Lower leg skin (tissue), 3 donors: ENCODE data around the gene ATP13A4.

Source experiments
- POLR2A ChIP-seq, 2 donors: fragments of 450-650 bp; IDR thresholded peaks; one replicate each; pipeline ENCODE4 v1.6.1; 2016 to 2017; ENCODE audit warnings: antibody characterized with exemption in 2 of 2, mild to moderate bottlenecking in 1 of 2, moderate library complexity in 1 of 2
- TF ChIP-seq, protein P1 (sequence below), 3 donors: fragments of 450-650 bp; IDR thresholded peaks; one replicate each; pipeline ENCODE4 v1.5.1; 2016; ENCODE audit warnings: antibody characterized with exemption in 3 of 3, mild to moderate bottlenecking in 3 of 3, moderate library complexity in 2 of 3

DNA sequence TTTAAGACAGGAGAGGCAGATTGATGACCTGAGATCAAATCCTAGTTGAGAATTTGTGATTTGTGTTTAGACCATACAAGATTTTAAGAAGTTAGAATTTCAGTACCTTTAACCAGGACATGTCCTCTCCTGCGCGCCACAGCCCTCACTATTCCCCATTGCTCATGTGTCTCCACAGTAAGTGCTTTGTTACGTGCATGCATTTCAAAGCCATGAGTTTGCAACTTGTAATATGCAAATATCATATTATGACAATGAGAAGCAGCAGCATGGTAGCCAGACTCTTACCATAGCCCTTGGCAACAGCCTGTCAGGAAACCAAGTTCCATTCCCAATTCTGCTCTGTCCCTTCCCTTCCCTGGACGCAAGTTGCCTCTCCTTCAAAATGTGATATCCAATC lies 102.8 kb downstream of the ATP13A4 start:
- TF ChIP-seq, protein P1, sequence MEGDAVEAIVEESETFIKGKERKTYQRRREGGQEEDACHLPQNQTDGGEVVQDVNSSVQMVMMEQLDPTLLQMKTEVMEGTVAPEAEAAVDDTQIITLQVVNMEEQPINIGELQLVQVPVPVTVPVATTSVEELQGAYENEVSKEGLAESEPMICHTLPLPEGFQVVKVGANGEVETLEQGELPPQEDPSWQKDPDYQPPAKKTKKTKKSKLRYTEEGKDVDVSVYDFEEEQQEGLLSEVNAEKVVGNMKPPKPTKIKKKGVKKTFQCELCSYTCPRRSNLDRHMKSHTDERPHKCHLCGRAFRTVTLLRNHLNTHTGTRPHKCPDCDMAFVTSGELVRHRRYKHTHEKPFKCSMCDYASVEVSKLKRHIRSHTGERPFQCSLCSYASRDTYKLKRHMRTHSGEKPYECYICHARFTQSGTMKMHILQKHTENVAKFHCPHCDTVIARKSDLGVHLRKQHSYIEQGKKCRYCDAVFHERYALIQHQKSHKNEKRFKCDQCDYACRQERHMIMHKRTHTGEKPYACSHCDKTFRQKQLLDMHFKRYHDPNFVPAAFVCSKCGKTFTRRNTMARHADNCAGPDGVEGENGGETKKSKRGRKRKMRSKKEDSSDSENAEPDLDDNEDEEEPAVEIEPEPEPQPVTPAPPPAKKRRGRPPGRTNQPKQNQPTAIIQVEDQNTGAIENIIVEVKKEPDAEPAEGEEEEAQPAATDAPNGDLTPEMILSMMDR (IDR thresholded peaks at IDR 0.05): no peak
- no peak for TF ChIP-seq POLR2A (IDR thresholded peaks at IDR 0.05)
